GM12878 (cell line): ENCODE data around the gene ATG5. TPM values are rescaled to one million over a fixed set of nuclear protein-coding genes. Genes with fewer than 3 reads are reported as not detected.

Experiments used
- ATAC-seq: fragments of 200-7000 bp; cut with Tn5 transposase; 3 replicates; pipeline ENCODE4 v1.9.1; 2020; ENCODE audit warnings: mild to moderate bottlenecking, moderate library complexity
- BruUV-seq: library from RNA; stranded (reverse); fragments of 400-500 nt; replicated peaks from 2 replicates; lab custom pipeline; 2021; lab: Mats Ljungman, UMichigan
- CTCF ChIA-PET: fragments of 300-600 bp; sonication (Branson Sonifier 250); formaldehyde crosslinking; extraction: SDS; loops from one replicate; lab custom pipeline; 2021; ENCODE audit warnings: inconsistent platforms; lab: Yijun Ruan, JAX
- POLR2A ChIA-PET: fragments of 350-600 bp; formaldehyde crosslinking; extraction: SDS; loops from one replicate; lab custom pipeline; 2021; ENCODE audit warnings: inconsistent platforms; lab: Charles Lee
- RAD21 ChIA-PET: fragments of 300-600 bp; sonication (Branson Sonifier 250); formaldehyde crosslinking; loops from one replicate; lab custom pipeline; 2023; ENCODE audit warnings: antibody characterized with exemption; ENCODE audit not compliant: unreplicated experiment; lab: Charles Lee
- SMC1A ChIA-PET: fragments of 300-600 bp; sonication (Branson Sonifier 250); formaldehyde crosslinking; loops from one replicate; lab custom pipeline; 2023; ENCODE audit not compliant: unreplicated experiment, uncharacterized antibody; lab: Charles Lee
- DNase-seq: peaks from one replicate; pipeline ENCODE4 v3.0.0-alpha.2; 2011; ENCODE audit warnings: low read depth, low spot score
- FAIRE-seq: peaks from 3 replicates; lab custom pipeline; 2011; peaks lifted over from hg19 to GRCh38; lab: Jason Lieb, UNC
- H2AFZ ChIP-seq: 2 replicates; pipeline ENCODE4 v1.6.0; 2011; ENCODE audit warnings: low read depth, low read length, control low read depth; ENCODE audit not compliant: control insufficient read depth
- H3K27ac ChIP-seq: 2 replicates; pipeline ENCODE4 v1.5.1; 2011; ENCODE audit warnings: control low read depth; ENCODE audit not compliant: control insufficient read depth, insufficient read depth
- H3K27me3 ChIP-seq, 2 experiments: replicated peaks in 1 of 2; 2 replicates each; pipeline versions ENCODE4 v1.6.0 to v1.6.1; 2011; ENCODE audit warnings: low read length in 1 of 2; ENCODE audit not compliant: control insufficient read depth in 2 of 2, insufficient read depth in 2 of 2
- H3K36me3 ChIP-seq, 2 experiments: 2 replicates each; pipeline ENCODE4 v1.5.1; 2011; ENCODE audit warnings: low read length in 1 of 2; ENCODE audit not compliant: control insufficient read depth in 2 of 2, insufficient read depth in 2 of 2
- H3K4me1 ChIP-seq: 2 replicates; pipeline ENCODE4 v1.6.1; 2011; ENCODE audit warnings: mild to moderate bottlenecking, low read length, moderate library complexity, mixed read lengths; ENCODE audit not compliant: control insufficient read depth, insufficient read depth
- H3K4me2 ChIP-seq: 2 replicates; pipeline ENCODE4 v1.6.0; 2011; ENCODE audit warnings: control low read depth; ENCODE audit not compliant: control insufficient read depth, insufficient read depth
- H3K4me3 ChIP-seq: fragments of 200-600 bp; sonication (generic); 2 replicates; pipeline ENCODE4 v1.5.1; 2016
- H3K79me2 ChIP-seq: 2 replicates; pipeline ENCODE4 v1.6.0; 2011; ENCODE audit warnings: low read length; ENCODE audit not compliant: control insufficient read depth, insufficient read depth
- H3K9ac ChIP-seq: 2 replicates; pipeline ENCODE4 v1.8.0; 2011; ENCODE audit warnings: low read length, control low read depth, mixed read lengths; ENCODE audit not compliant: control insufficient read depth, insufficient read depth
- H3K9me3 ChIP-seq: replicated peaks from 3 replicates; pipeline ENCODE4 v1.5.1; 2011; ENCODE audit warnings: mild to moderate bottlenecking, low read length; ENCODE audit not compliant: control insufficient read depth, insufficient read depth
- H4K20me1 ChIP-seq: 2 replicates; pipeline ENCODE4 v1.6.0; 2011; ENCODE audit not compliant: control insufficient read depth, insufficient read depth
- NFIC ChIP-seq: IDR thresholded peaks from 2 replicates; pipeline ENCODE4 v1.6.1; 2012; ENCODE audit warnings: low read depth, mild to moderate bottlenecking, inconsistent platforms, low read length, moderate library complexity
- NRF1 ChIP-seq: conservative IDR thresholded peaks from 2 replicates; pipeline ENCODE4 v1.6.1; 2011; ENCODE audit warnings: mild to moderate bottlenecking, low read depth, low read length, improper control_type of control experiment
- RCOR1 ChIP-seq: conservative IDR thresholded peaks from 2 replicates; pipeline ENCODE4 v1.6.1; 2012; ENCODE audit warnings: low read depth, low read length, improper control_type of control experiment
- RUNX3 ChIP-seq: IDR thresholded peaks from 2 replicates; pipeline ENCODE4 v1.6.1; 2012; ENCODE audit warnings: low read length, inconsistent platforms
- ZNF24 ChIP-seq: fragments of 450-650 bp; IDR thresholded peaks from 2 replicates; pipeline ENCODE4 v1.6.1; 2017; ENCODE audit warnings: antibody characterized with exemption, mild to moderate bottlenecking
- ZNF274 ChIP-seq: IDR thresholded peaks from one replicate; pipeline ENCODE4 v1.8.0; 2011; ENCODE audit not compliant: insufficient read length, insufficient read depth
- ZZZ3 ChIP-seq: IDR thresholded peaks from 2 replicates; pipeline ENCODE4 v1.6.1; 2011; ENCODE audit warnings: low read depth; ENCODE audit not compliant: control insufficient read depth, insufficient read length
- WGBS: methylation state at CpG from one replicate; pipeline ENCODE4 v1.1.6; 2016; ENCODE audit warnings: low lambda C conversion rate; ENCODE audit not compliant: insufficient replicate concordance, insufficient coverage; ENCODE audit errors: missing lambda C conversion rate; 5-methylcytosine and 5-hydroxymethylcytosine counted together
- in situ Hi-C: fragments of 300-500 bp; cut with MboI; formaldehyde crosslinking; loops from 9 replicates; pipeline ENCODE4 v1.14.3; 2018; ENCODE audit warnings: mixed read lengths
- intact Hi-C: fragments of 100-400 bp; cut with micrococcal nuclease; formaldehyde crosslinking; loops from one replicate; pipeline ENCODE4 v1.14.2; 2022; ENCODE audit not compliant: unreplicated experiment
- polyA plus RNA-seq, 11 experiments: library from polyadenylated mRNA; depleted of rRNA in 4 of 11; unstranded in 6 of 11; stranded (reverse) in 5 of 11; fragments of >200 nt; fragmentation: Nextera tagmentation in 4 of 11; fragmentation: Illumina TruSeq in 1 of 11; extraction: Ambion mirVana in 4 of 11; extraction: Trizol in 1 of 11; gene quantifications; 1 replicate in 1 of 11; 2 replicates in 10 of 11; pipeline versions ENCODE4 v1.2.1 to v1.2.3, GENCODE V29; 2011 to 2016; ENCODE audit warnings: inconsistent platforms in 2 of 11, missing spikeins in 2 of 11, low read depth in 1 of 11
- total RNA-seq, 4 experiments: library from RNA; depleted of rRNA in 3 of 4; stranded (reverse); fragments of >200 nt in 3 of 4; fragmentation: Illumina TruSeq in 1 of 4; extraction: Trizol in 1 of 4; gene quantifications; 2 replicates each; pipeline versions ENCODE4 v1.2.1 to v1.2.3, GENCODE V29; 2013 to 2021
- TF ChIP-seq, protein P1 (sequence below): fragments of 450-650 bp; formaldehyde crosslinking; IDR thresholded peaks from 2 replicates; pipeline ENCODE4 v1.4.0; 2020; ENCODE audit warnings: mild to moderate bottlenecking, moderate library complexity

ATG5 gene
- total and polyA plus RNA-seq, 10 of the 15 experiments (the other 5 are each of a cell fraction or from before 2014, with no cell fraction given), result 12.9 to 51.8 (median 23.9) TPM

DNA sequence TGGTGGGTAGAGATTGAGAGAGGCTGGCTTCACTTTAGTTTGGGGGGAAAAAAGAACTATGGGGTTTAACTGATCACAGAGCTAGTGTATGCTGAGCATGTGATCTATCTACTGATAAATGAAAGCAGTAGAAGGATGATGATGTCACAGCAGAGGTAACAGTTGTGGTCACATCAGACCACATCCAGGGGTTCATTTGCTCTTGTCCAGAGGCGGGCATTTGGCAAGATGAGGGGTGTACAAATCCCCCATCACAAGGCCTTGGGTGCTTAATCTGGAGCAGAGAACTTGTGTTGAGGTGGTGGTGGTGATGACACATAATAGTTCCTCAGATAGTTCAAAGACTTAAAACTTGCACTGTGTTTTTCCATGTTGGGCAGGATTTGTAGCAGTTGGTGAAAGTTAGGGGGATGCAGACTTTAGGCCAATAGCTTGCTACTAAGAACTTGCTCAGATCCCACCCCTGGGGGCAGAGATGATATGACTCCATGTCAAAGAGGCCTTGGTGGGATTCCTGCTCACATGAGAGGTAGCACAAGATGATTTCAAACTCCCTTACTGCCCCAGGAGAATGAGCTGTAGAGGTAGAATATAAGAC lies 176.0 kb downstream of the ATG5 start:
- Histone ChIP-seq H3K79me2 (no peaks in the 10 kb centered on the region), H3K9me3 (no peaks in the 10 kb centered on the region; the same call in 2 of the 3 replicates), H3K4me2 (no peak overlapping the region), H3K4me3 (no peak overlapping the region), H3K36me3 (no peaks in the 10 kb centered on the region), H3K27ac (no peak overlapping the region), H3K4me1 (peaks cover 28% of the 10 kb centered on the region), H4K20me1 (no peaks in the 10 kb centered on the region), H2AFZ (no peak overlapping the region), H3K27me3 (no peaks in the 10 kb centered on the region), H3K9ac (no peak overlapping the region)
- WGBS, result 67% methylated on average over 1 of the region's 1 CpG
- no peak for DNase-seq
- ChIA-PET RAD21 (interaction anchor here (0.5 kb wide), 1 partner anchor 45 kb away, joined by 3 read pairs; no protein-coding TSS in a partner anchor), CTCF (interaction anchor here (1.2 kb wide), 1 partner anchor 73 kb away, joined by 4 read pairs; no protein-coding TSS in a partner anchor), POLR2A (no interaction called here), SMC1A (interaction anchor here (0.5 to 18.2 kb wide), 4 partner anchors 15 to 58 kb away, joined by 3 to 217 read pairs (median 74); no protein-coding TSS in a partner anchor)
- intact Hi-C loops, result no loop called here
- no peak for FAIRE-seq
- peak; percentile 71 for TF ChIP-seq RUNX3
- no peak for TF ChIP-seq RCOR1
- no peak for TF ChIP-seq NRF1
- ATAC-seq, result 0 out of 3 replicates have a peak, but pooled peaks have one; percentile 4
- in situ Hi-C loops, result no loop called here
- no TSS peak for BruUV-seq

DNA sequence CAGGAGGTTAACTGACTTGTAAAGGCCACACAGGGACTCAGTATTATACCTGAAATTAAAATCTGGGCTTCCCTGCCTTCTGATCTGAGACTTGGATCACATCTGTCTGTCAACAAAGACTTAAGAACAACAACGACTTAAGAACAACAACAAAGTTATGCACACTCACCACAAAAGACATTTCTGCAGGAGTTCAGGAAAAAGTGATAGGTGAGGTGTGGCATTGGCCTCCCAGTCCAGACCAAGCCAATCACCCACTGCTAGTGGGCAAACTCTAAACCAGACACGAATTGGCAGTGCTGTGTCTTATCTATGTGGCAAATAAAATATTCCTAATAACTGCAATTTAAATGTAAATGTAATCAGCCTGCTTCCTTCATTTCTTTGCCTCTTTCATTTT lies 178.1 kb downstream of the ATG5 start:
- ChIA-PET POLR2A (interaction anchor here (0.5 to 1.3 kb wide), 2 partner anchors 17 to 20 kb away, joined by 3 to 4 read pairs; no protein-coding TSS in a partner anchor), SMC1A (interaction anchor here (1.3 to 18.2 kb wide), 9 partner anchors 9 to 61 kb away, joined by 3 to 217 read pairs (median 11); partner anchors contain the start of gene PRDM1), RAD21 (interaction anchor here (0.9 to 8.7 kb wide), 6 partner anchors 9 to 76 kb away, joined by 3 to 90 read pairs (median 4); no protein-coding TSS in a partner anchor), CTCF (interaction anchor here (0.8 to 3.2 kb wide), 5 partner anchors 9 to 76 kb away, joined by 3 to 27 read pairs (median 3); no protein-coding TSS in a partner anchor)
- no peak overlapping the region for H2AFZ ChIP-seq
- no TSS peak for BruUV-seq
- no peaks in the 10 kb centered on the region for H4K20me1 ChIP-seq
- H3K9ac ChIP-seq, result no peak overlapping the region
- ATAC-seq, result no peak
- H3K4me2 ChIP-seq, result no peak overlapping the region
- no peaks in the 10 kb centered on the region for H3K27me3 ChIP-seq
- H3K79me2 ChIP-seq, result no peaks in the 10 kb centered on the region
- no peak for FAIRE-seq
- H3K4me1 ChIP-seq, result peaks cover 40% of the 10 kb centered on the region
- 79% methylated on average over 2 of the region's 2 CpGs for WGBS
- no peak for DNase-seq
- intact Hi-C loops, result no loop called here
- no peaks in the 10 kb centered on the region for H3K9me3 ChIP-seq
- H3K36me3 ChIP-seq, result no peaks in the 10 kb centered on the region
- no peak overlapping the region for H3K4me3 ChIP-seq
- in situ Hi-C loops, result no loop called here
- no peak overlapping the region for H3K27ac ChIP-seq
- TF ChIP-seq ZZZ3 (no peak), NFIC (no peak), ZNF24 (no peak), ZNF274 (no peak)
- TF ChIP-seq, protein P1, sequence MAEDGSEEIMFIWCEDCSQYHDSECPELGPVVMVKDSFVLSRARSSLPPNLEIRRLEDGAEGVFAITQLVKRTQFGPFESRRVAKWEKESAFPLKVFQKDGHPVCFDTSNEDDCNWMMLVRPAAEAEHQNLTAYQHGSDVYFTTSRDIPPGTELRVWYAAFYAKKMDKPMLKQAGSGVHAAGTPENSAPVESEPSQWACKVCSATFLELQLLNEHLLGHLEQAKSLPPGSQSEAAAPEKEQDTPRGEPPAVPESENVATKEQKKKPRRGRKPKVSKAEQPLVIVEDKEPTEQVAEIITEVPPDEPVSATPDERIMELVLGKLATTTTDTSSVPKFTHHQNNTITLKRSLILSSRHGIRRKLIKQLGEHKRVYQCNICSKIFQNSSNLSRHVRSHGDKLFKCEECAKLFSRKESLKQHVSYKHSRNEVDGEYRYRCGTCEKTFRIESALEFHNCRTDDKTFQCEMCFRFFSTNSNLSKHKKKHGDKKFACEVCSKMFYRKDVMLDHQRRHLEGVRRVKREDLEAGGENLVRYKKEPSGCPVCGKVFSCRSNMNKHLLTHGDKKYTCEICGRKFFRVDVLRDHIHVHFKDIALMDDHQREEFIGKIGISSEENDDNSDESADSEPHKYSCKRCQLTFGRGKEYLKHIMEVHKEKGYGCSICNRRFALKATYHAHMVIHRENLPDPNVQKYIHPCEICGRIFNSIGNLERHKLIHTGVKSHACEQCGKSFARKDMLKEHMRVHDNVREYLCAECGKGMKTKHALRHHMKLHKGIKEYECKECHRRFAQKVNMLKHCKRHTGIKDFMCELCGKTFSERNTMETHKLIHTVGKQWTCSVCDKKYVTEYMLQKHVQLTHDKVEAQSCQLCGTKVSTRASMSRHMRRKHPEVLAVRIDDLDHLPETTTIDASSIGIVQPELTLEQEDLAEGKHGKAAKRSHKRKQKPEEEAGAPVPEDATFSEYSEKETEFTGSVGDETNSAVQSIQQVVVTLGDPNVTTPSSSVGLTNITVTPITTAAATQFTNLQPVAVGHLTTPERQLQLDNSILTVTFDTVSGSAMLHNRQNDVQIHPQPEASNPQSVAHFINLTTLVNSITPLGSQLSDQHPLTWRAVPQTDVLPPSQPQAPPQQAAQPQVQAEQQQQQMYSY (CRISPR knock-in tag), result no peak
